ENCODE results near the gene CRHR1. TPM values are rescaled to one million over a fixed set of nuclear protein-coding genes. Genes with fewer than 3 reads are reported as not detected.

CRHR1 gene
- total RNA-seq, 1 experiment from 2014 or later = not detected

- DNase-seq (ENCODE audit: extremely low read depth, low read depth) = no peak
Measured at GRCh38 chr17:45757431-45758218, 26.5 kb upstream of the CRHR1 start.

- DNase-seq (ENCODE audit: extremely low read depth, low read depth) = no peak
Measured at GRCh38 chr17:45758544-45758943, 25.6 kb upstream of the CRHR1 start.

GRCh38 chr17:45759761-45760160 is 24.4 kb upstream of the CRHR1 start:
- DNase-seq (ENCODE audit: extremely low read depth, low read depth) = no peak

- DNase-seq (ENCODE audit: extremely low read depth, low read depth) = no peak
Measured at GRCh38 chr17:45761957-45762565, 22.1 kb upstream of the CRHR1 start.

- DNase-seq (ENCODE audit: extremely low read depth, low read depth) = no peak
Measured at GRCh38 chr17:45763182-45763581, 20.9 kb upstream of the CRHR1 start.

- DNase-seq (ENCODE audit: extremely low read depth, low read depth) = no peak
Measured at GRCh38 chr17:45764479-45764878, 19.6 kb upstream of the CRHR1 start.

GRCh38 chr17:45768000-45768399 is 16.1 kb upstream of the CRHR1 start:
- DNase-seq (ENCODE audit: extremely low read depth, low read depth) = no peak

GRCh38 chr17:45770632-45771270 is 13.4 kb upstream of the CRHR1 start:
- DNase-seq (ENCODE audit: extremely low read depth, low read depth) = no peak

- no peak for DNase-seq (ENCODE audit: extremely low read depth, low read depth)
Measured at GRCh38 chr17:45771271-45771959, 12.7 kb upstream of the CRHR1 start.

- no peak for DNase-seq (ENCODE audit: extremely low read depth, low read depth)
Measured at GRCh38 chr17:45775148-45775547, 9.0 kb upstream of the CRHR1 start.

- no peak for DNase-seq (ENCODE audit: extremely low read depth, low read depth)
Measured at GRCh38 chr17:45775576-45776011, 8.5 kb upstream of the CRHR1 start.

GRCh38 chr17:45776896-45777295 is 7.2 kb upstream of the CRHR1 start:
- no peak for DNase-seq (ENCODE audit: extremely low read depth, low read depth)

GRCh38 chr17:45777388-45777787 is 6.7 kb upstream of the CRHR1 start:
- DNase-seq (ENCODE audit: extremely low read depth, low read depth) = no peak

- no peak for DNase-seq (ENCODE audit: extremely low read depth, low read depth)
Measured at GRCh38 chr17:45780921-45781320, 3.2 kb upstream of the CRHR1 start.

GRCh38 chr17:45782889-45783592 is 1.1 kb upstream of the CRHR1 start:
- DNase-seq (ENCODE audit: extremely low read depth, low read depth) = peak; percentile 25

GRCh38 chr17:45783593-45784292 is 377 bp upstream of the CRHR1 start:
- no peak for DNase-seq (ENCODE audit: extremely low read depth, low read depth)

- no peak for DNase-seq (ENCODE audit: extremely low read depth, low read depth)
Measured at GRCh38 chr17:45784741-45785479, 790 bp downstream of the CRHR1 start.

- no peak for DNase-seq (ENCODE audit: extremely low read depth, low read depth)
Measured at GRCh38 chr17:45785480-45786193, 1.5 kb downstream of the CRHR1 start.

GRCh38 chr17:45786349-45786748 is 2.2 kb downstream of the CRHR1 start:
- DNase-seq (ENCODE audit: extremely low read depth, low read depth) = no peak
